Measurements from ENCODE around the gene CD300LG.
A peak's percentile ranks its signal among the peaks of the same experiment; 100 is the strongest.

GRCh38 chr17:43878260-43879175 lies 31.5 kb downstream of the CD300LG start:
- TF ChIP-seq CTCF (IDR thresholded peaks at IDR 0.05) (peak; percentile 96), E2F6 (IDR thresholded peaks at IDR 0.05; ENCODE audit: borderline replicate concordance, low read depth) (0 out of 2 replicates have a peak, but pooled peaks have one; percentile 31), TP53 (CRISPR knock-in tag; IDR thresholded peaks at IDR 0.05) (no peak), NFE2L2 (conservative IDR thresholded peaks at IDR 0.05; ENCODE audit: low read length) (no peak), HEYL (CRISPR knock-in tag; IDR thresholded peaks at IDR 0.05) (no peak), RAD21 (conservative IDR thresholded peaks at IDR 0.05 in 1 of 2, IDR thresholded peaks at IDR 0.05 in 1 of 2) (peak; percentile 85 to 88), MAX (IDR thresholded peaks at IDR 0.05) (peak; percentile 69), POLR2A (IDR thresholded peaks at IDR 0.05; ENCODE audit: low read length) (no peak), ZSCAN20 (CRISPR knock-in tag; IDR thresholded peaks at IDR 0.05) (no peak), MYC (IDR thresholded peaks at IDR 0.05; ENCODE audit: borderline replicate concordance, low read length) (no peak), CHD4 (IDR thresholded peaks at IDR 0.05; ENCODE audit: borderline replicate concordance) (no peak), EP300 (IDR thresholded peaks at IDR 0.05) (no peak)
- TF ChIP-seq, protein P1, sequence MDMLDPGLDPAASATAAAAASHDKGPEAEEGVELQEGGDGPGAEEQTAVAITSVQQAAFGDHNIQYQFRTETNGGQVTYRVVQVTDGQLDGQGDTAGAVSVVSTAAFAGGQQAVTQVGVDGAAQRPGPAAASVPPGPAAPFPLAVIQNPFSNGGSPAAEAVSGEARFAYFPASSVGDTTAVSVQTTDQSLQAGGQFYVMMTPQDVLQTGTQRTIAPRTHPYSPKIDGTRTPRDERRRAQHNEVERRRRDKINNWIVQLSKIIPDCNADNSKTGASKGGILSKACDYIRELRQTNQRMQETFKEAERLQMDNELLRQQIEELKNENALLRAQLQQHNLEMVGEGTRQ (IDR thresholded peaks at IDR 0.05), result no peak
